BLaER1 treated with 17β-estradiol and CSF1 and Interleukin-3, amounts not matched to agents 10 nM and 100 nM (cell line): Measurements from ENCODE around the gene HLCS.
A peak's percentile ranks its signal among the peaks of the same experiment; 100 is the strongest.

Experiments used
- H3K27ac ChIP-seq, 11 experiments: shearing (Covaris generic); formaldehyde crosslinking; 2 replicates each; pipeline ENCODE4 v1.8.1; 2022
- H3K27me3 ChIP-seq, 11 experiments: shearing (Covaris generic); formaldehyde crosslinking; 2 replicates each; pipeline ENCODE4 v1.8.1; 2022
- H3K36me3 ChIP-seq, 11 experiments: shearing (Covaris generic); formaldehyde crosslinking; 2 replicates each; pipeline ENCODE4 v1.8.1; 2022
- H3K4me1 ChIP-seq, 10 experiments: shearing (Covaris generic); formaldehyde crosslinking; 2 replicates each; pipeline ENCODE4 v1.8.1; 2022
- H3K4me2 ChIP-seq, 11 experiments: shearing (Covaris generic); formaldehyde crosslinking; 2 replicates each; pipeline ENCODE4 v1.8.1; 2022
- H3K4me3 ChIP-seq, 10 experiments: shearing (Covaris generic); formaldehyde crosslinking; 2 replicates each; pipeline ENCODE4 v1.8.1; 2022
- H3K9ac ChIP-seq, 11 experiments: shearing (Covaris generic); formaldehyde crosslinking; 2 replicates each; pipeline ENCODE4 v1.8.1; 2022
- H3K9me3 ChIP-seq, 11 experiments: shearing (Covaris generic); formaldehyde crosslinking; replicated peaks in 1 of 11; 2 replicates each; pipeline ENCODE4 v1.8.1; 2022
- H4K20me1 ChIP-seq, 11 experiments: shearing (Covaris generic); formaldehyde crosslinking; 2 replicates each; pipeline ENCODE4 v1.8.1; 2022
- Cebpa-rat ChIP-seq, 11 experiments: shearing (Covaris generic); IDR thresholded peaks; 2 replicates each; pipeline ENCODE4 v1.8.1; 2022

HLCS gene

GRCh38 chr21:36877741-36878140 is 88.7 kb downstream of the HLCS start:
- Histone ChIP-seq H3K9ac (no peak overlapping the region), H3K27ac (no peak overlapping the region), H3K27me3 (no peaks in the 10 kb centered on the region), H3K36me3 (peaks cover 0 to 49% (median 7%) of the 10 kb centered on the region in 11 experiments; a peak in 10 of 22 replicates), H3K4me3 (no peak overlapping the region), H4K20me1 (no peaks in the 10 kb centered on the region), H3K4me1 (no peaks in the 10 kb centered on the region), H3K9me3 (peaks cover 8 to 36% (median 25%) of the 10 kb centered on the region in 11 experiments), H3K4me2 (no peak overlapping the region)
- no peak for TF ChIP-seq Cebpa-rat (IDR thresholded peaks at IDR 0.05)

- Histone ChIP-seq H3K36me3 (peaks cover 0 to 32% (median 0%) of the 10 kb centered on the region in 11 experiments; a peak in 5 of 22 replicates), H3K27ac (no peak overlapping the region), H3K27me3 (no peaks in the 10 kb centered on the region), H3K9ac (no peak overlapping the region), H3K4me1 (no peaks in the 10 kb centered on the region), H3K9me3 (peaks cover 0 to 26% (median 16%) of the 10 kb centered on the region in 11 experiments; a peak in 18 of 22 replicates), H4K20me1 (no peaks in the 10 kb centered on the region), H3K4me3 (no peak overlapping the region), H3K4me2 (no peak overlapping the region)
- no peak for TF ChIP-seq Cebpa-rat (IDR thresholded peaks at IDR 0.05)
These were observed 91.8 kb downstream of the HLCS start for GRCh38 chr21:36874665-36875064.

GRCh38 chr21:36873513-36873912 is 93.0 kb downstream of the HLCS start:
- no peaks in the 10 kb centered on the region for H3K27me3 ChIP-seq
- H3K9me3 ChIP-seq: peaks cover 0 to 26% (median 14%) of the 10 kb centered on the region in 11 experiments; a peak in 18 of 22 replicates
- no peak overlapping the region for H3K27ac ChIP-seq
- no peak overlapping the region for H3K4me2 ChIP-seq
- no peak overlapping the region for H3K9ac ChIP-seq
- TF ChIP-seq Cebpa-rat (IDR thresholded peaks at IDR 0.05): no peak
- H3K4me1 ChIP-seq: no peaks in the 10 kb centered on the region
- H3K4me3 ChIP-seq: no peak overlapping the region
- H3K36me3 ChIP-seq: peaks cover 0 to 28% (median 0%) of the 10 kb centered on the region in 11 experiments; a peak in 5 of 22 replicates
- no peaks in the 10 kb centered on the region for H4K20me1 ChIP-seq

- Histone ChIP-seq H3K4me3 (no peak overlapping the region), H3K27ac (no peak overlapping the region; a peak in 1 of 22 replicates), H3K36me3 (peaks cover 0 to 11% (median 2%) of the 10 kb centered on the region in 11 experiments; a peak in 5 of 22 replicates), H3K27me3 (no peaks in the 10 kb centered on the region), H3K4me2 (peak overlapping the region in 9 of 11 experiments; percentile 7 to 69 (median 47); a peak in 15 of 22 replicates), H3K9me3 (peaks cover 0 to 5% (median 0%) of the 10 kb centered on the region in 11 experiments; a peak in 3 of 22 replicates), H3K4me1 (peaks cover 0 to 37% (median 19%) of the 10 kb centered on the region in 10 experiments; a peak in 14 of 20 replicates), H3K9ac (no peak overlapping the region), H4K20me1 (no peaks in the 10 kb centered on the region)
- TF ChIP-seq Cebpa-rat (IDR thresholded peaks at IDR 0.05): no peak
These were observed 99.1 kb downstream of the HLCS start for GRCh38 chr21:36867291-36867905.

- peaks cover 0 to 11% (median 4%) of the 10 kb centered on the region in 11 experiments; a peak in 7 of 22 replicates for H3K9me3 ChIP-seq
- peaks cover 0 to 16% (median 7%) of the 10 kb centered on the region in 11 experiments; a peak in 9 of 22 replicates for H3K36me3 ChIP-seq
- H3K4me2 ChIP-seq: peak overlapping the region in 6 of 11 experiments; percentile 26 to 69 (median 54); a peak in 12 of 22 replicates
These were observed 100.0 kb downstream of the HLCS start for GRCh38 chr21:36866419-36866818.

GRCh38 chr21:36864974-36865373 is 101.5 kb downstream of the HLCS start:
- peaks cover 0 to 16% (median 7%) of the 10 kb centered on the region in 11 experiments; a peak in 9 of 22 replicates for H3K36me3 ChIP-seq
- peak overlapping the region in 2 of 11 experiments; percentile 3 to 54; a peak in 2 of 22 replicates for H3K4me2 ChIP-seq
- no peaks in the 10 kb centered on the region for H4K20me1 ChIP-seq
- H3K27me3 ChIP-seq: no peaks in the 10 kb centered on the region
- TF ChIP-seq Cebpa-rat (IDR thresholded peaks at IDR 0.05): no peak
- no peak overlapping the region for H3K9ac ChIP-seq
- peaks cover 12 to 44% (median 25%) of the 10 kb centered on the region in 10 experiments for H3K4me1 ChIP-seq
- peaks cover 0 to 11% (median 4%) of the 10 kb centered on the region in 11 experiments; a peak in 9 of 22 replicates for H3K9me3 ChIP-seq
- H3K27ac ChIP-seq: no peak overlapping the region
- no peak overlapping the region for H3K4me3 ChIP-seq

More at GRCh38 chr21:36866419-36866818, 100.0 kb downstream of the HLCS start:
- Histone ChIP-seq H3K4me1 (peaks cover 0 to 37% (median 19%) of the 10 kb centered on the region in 10 experiments; a peak in 14 of 20 replicates), H3K9ac (no peak overlapping the region), H3K27me3 (no peaks in the 10 kb centered on the region), H3K4me3 (no peak overlapping the region), H4K20me1 (no peaks in the 10 kb centered on the region), H3K27ac (no peak overlapping the region)
- no peak for TF ChIP-seq Cebpa-rat (IDR thresholded peaks at IDR 0.05)

GRCh38 chr21:36863260-36863659 is 103.2 kb downstream of the HLCS start:
- Histone ChIP-seq H3K4me1 (peaks cover 17 to 44% (median 28%) of the 10 kb centered on the region in 10 experiments), H3K27ac (no peak overlapping the region), H3K36me3 (peaks cover 0 to 16% (median 7%) of the 10 kb centered on the region in 11 experiments; a peak in 9 of 22 replicates), H3K4me2 (peak overlapping the region in 2 of 11 experiments; percentile 4 to 7; a peak in 4 of 22 replicates), H3K9ac (no peak overlapping the region), H3K4me3 (no peak overlapping the region), H4K20me1 (no peaks in the 10 kb centered on the region), H3K27me3 (no peaks in the 10 kb centered on the region), H3K9me3 (peaks cover 0 to 11% (median 4%) of the 10 kb centered on the region in 11 experiments; a peak in 9 of 22 replicates)
- TF ChIP-seq Cebpa-rat (IDR thresholded peaks at IDR 0.05): no peak

- H3K27me3 ChIP-seq: no peaks in the 10 kb centered on the region
- no peak overlapping the region for H3K4me3 ChIP-seq
- peaks cover 13 to 34% (median 23%) of the 10 kb centered on the region in 10 experiments for H3K4me1 ChIP-seq
- H3K36me3 ChIP-seq: peaks cover 0 to 16% (median 7%) of the 10 kb centered on the region in 11 experiments; a peak in 9 of 22 replicates
- H3K9me3 ChIP-seq: peaks cover 0 to 11% (median 4%) of the 10 kb centered on the region in 11 experiments; a peak in 9 of 22 replicates
- H3K9ac ChIP-seq: no peak overlapping the region
- no peak for TF ChIP-seq Cebpa-rat (IDR thresholded peaks at IDR 0.05)
- no peak overlapping the region for H3K4me2 ChIP-seq
- H3K27ac ChIP-seq: no peak overlapping the region
- H4K20me1 ChIP-seq: no peaks in the 10 kb centered on the region
These were observed 104.7 kb downstream of the HLCS start for GRCh38 chr21:36861595-36862323.
